Fibroblast of gingiva (primary cell): ENCODE measurements around the gene FAM110C.
"Not testable (repeated sequence)": the region's sequence is repeated elsewhere in the genome, so short reads cannot be mapped to it uniquely, and the experiment has no call there.

Experiments used
- DNase-seq: peaks from one replicate; pipeline ENCODE4 v3.0.0-alpha.2; 2011; ENCODE audit warnings: low read depth

Gene FAM110C, protein sequence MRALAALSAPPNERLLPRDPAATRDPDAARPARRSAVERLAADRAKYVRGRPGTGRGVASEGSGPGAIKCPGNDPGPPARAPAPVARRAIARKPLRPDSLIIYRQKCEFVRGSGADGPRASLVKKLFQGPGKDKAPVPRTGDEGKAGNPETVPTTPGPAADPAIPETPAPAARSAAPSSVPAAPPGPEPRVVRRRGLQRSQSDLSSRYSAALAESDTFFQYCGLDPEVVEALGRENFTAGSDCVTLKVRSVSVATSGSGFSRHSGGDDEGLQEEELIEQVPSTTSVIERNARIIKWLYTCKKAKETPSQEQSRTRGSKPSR

DNA sequence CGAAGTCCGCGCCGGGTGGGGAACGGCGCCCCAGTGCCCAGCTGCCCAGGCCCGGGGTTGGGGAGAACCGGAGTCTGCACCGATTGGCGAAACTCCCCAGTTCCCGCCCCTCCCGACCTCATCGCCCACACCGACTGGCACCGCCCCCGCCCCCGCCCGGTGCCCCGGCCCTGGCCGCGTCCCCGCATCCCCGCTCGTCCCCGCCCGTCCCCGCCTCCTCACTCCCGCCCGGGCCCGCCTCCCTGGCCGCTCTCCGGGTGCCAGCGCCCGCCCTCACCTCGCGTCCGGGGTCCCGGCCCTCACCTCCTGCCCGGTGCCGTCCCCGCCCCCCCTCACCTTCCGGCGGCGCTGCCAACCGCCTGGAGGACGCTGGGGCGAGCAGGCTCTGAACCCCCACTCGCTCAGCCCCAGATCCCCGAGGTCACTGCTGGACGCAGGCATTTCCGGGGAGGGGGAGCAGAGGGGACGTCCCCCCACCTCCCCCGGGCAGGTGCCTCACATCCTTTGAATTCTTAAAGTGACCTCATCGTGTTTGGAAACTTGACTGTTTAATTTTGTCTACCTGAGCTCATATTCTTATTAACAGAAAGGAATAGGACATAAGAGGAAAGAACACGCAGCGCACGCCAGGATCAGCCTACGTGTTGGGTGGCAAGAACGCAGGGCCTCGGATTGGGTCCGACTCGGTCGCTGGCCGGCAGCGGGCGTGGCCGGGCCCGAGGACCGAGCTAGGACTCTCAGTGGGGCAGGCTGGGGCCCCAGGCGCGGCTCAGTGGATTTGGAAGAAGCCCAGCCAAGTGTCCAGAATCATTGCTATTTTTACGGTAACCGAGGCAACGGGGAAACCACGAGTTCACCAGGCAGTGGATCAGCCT is at the start of gene FAM110C:
Gene FAM110C, minus strand, starts transcription at position 35 of the 875 bp plus-strand sequence. CDS start 120 bp downstream, outside the sequence.
- DNase-seq = no peak

DNA sequence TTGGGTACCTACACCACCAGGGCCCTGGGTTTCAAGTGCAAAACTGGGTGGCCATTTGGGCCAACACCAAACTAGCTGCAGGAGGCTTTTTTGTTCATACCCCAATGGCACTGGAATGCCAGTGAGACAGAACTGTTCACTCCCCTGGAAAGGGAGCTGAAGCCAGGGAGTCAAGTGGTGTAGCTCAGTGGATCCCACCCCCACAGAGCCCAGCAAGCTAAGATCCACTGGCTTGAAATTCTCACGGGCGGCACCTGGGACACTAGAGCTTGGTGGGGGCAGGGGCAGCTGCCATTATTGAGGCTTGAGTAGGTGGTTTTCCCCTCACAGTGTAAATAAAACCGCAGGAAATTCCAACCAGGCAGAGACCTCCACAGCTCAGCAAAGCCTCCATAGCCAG is 46.0 kb upstream of the FAM110C start:
- no peak for DNase-seq

DNA sequence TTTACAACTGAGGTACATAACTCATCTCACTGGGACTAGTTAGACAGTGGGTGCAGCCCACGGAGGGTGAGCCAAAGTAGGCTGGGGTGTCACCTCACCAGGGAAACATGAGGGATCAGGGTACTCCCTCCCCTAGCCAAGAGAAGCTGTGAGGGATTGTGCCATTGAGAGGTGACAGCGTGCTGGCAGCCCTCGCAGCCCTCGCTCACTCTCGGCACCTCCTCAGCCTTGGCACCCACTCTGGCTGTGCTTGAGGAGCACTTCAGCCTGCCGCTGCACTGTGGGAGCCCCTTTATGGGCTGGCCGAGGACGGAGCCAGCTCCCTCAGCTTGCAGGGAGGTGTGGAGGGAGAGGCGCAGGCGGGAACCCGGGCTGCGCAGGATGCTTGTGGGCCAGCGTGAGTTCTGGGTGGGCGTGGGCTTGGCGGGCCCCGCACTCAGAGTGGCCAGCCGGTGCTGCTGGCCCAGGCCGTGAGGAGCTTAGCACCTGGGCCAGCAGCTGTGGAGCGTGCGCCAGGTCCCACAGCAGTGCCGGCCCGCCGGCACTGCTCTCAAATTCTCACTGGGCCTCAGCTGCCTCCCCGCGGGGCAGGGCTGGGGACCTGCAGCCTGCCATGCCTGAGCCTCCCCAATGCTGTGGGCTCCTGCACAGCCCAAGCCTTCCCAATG is 44.5 kb upstream of the FAM110C start:
- no peak for DNase-seq

- no peak for DNase-seq
Observed at GRCh38 chr2:85761-86160, 39.5 kb upstream of the FAM110C start.

- no peak for DNase-seq
Observed at GRCh38 chr2:84121-84520, 37.8 kb upstream of the FAM110C start.

- DNase-seq = no peak
Observed at GRCh38 chr2:80971-81736, 34.8 kb upstream of the FAM110C start.

DNA sequence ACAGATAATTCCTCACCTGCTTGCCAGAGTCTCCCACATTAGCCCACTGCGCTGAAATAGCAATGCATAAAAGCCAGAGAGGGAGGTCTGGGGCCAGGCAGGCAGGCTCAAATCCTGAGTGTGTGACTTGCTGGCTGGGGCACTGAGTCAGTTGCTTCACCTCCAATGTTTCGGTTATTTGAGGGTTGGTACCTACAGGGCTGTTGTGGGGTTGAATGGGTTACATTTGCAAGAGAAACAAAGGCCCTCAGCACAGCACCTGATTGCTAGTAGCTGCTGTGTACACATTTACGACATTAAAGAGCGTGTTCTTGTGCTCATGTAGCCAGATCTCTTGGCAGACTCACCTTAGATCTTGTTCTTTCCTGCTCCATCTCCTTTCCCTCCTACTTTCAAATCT is 34.1 kb upstream of the FAM110C start:
- DNase-seq = no peak

GRCh38 chr2:71309-72035 is 25.2 kb upstream of the FAM110C start:
- no peak for DNase-seq

DNA sequence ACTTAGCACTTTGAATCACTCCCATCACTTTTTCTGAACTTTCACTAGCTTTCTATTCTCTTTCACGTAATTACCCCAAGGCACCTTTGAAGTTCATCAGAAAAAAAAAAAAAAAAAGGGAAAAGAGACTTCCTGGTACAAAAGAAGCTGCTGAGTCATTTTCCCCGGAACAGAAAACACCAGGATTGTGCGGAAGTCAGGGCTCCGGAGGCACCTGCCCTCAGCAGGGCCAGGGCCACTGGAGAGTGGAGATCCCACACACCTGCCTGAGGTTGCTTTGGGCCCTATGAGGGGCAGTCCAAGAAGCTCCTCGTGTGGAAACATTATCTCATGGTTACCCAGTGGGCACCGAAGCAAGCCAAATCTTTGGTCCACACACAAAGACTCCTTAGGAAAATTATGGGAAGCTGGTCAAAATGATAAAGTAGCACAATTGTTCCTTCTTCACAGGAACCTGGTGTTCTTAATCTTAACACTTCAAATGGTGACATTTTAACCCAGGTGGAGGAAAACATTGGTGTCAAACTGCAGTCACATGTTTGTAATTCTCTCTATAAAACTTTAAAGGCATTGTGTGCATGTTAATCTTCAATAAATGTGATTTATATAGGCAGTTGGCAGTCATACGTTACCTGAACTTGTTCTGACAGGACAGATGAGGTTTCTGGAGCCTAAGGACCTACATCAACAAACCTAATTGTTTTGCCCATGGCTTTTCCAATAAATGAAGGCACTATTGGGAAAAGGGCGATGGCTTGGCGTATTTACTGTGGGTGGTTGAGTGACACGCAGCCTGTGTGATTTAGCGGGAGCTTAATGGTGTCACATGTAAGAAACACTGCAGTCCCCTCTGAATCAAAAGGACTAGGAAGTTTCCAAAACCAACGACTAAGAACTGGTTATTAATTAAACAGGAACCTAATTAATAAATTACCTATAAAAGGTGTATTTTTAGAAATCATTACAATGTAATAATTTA is 23.4 kb upstream of the FAM110C start:
- no peak for DNase-seq

GRCh38 chr2:68637-69036 is 22.3 kb upstream of the FAM110C start:
- DNase-seq = not testable (repeated sequence)

DNA sequence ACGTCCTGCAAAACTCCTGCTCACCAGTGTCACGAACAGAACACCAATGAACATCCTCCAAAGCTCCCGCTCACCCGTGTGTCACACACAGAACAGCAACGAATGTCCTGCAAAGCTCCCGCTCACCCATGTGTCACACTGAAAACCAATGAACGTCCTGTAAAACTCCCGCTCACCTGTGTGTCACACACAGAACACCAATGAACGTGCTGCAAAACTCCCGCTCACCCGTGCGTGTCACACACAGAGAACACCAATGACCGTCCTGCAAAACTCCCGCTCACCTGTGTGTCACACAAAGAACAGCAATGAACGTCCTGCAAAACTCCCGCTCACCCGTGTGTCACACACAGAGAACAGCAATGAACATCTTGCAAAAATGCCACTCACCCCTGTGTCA is 20.5 kb upstream of the FAM110C start:
- no peak for DNase-seq

- no peak for DNase-seq
Observed at GRCh38 chr2:65121-65520, 18.8 kb upstream of the FAM110C start.

DNA sequence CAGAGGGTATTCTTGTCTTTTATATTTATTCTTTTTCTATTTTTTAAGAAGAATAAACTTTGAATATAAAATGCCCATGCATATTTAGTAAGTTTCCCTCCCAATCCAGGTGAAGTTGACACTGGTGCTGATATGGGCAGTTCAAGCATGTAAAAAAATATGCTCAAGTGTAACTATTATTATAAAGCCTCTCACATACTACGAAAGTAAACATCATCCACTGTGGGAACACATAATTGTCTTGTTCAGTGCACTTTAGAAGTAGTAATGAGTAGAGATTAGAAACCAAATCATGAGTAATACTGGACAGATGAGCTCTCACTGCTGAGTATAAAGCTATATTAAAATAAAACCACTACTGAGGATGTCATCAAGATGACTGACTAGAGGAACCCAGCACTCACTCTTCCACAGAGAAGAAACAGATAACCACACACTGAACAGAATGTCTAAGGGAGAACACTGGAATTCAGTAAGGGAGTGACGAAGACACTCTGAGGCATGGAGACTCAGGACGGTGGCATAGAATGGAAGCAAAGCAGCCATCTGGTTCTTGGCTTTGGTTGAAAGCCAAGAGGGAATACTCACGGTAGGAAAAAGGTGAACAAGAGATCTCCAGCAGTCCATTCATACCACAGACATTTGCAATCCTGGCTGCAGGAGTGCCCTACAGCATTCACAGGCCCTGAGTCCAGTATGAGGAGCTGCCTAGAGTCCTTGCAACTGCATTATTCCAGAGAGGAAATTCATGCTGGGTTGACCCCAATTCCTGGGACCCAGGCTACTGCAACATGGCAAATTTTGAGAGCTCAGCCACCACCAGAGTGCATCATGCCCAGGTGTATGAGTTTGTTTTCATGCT is 9.5 kb upstream of the FAM110C start:
- DNase-seq = no peak

DNA sequence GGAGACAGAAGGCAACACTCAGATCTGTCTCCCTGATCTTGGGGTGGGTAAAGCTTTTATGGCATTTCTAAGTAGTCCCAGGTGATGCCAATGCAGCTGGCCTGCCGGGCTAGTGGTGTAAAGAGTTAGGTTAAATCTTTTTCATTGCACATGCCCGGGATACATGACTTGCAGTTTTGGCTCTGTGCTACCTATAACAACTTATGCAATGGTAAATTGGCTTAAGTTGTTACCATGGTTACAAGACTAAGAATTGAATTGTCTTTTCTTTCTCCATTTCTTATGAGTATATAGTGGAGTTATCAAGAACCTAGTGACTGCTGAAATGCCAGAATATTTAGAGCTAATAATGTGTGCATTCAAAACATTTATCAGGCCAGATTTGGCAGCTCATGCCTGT is 5.3 kb upstream of the FAM110C start:
- no peak for DNase-seq

- no peak for DNase-seq
Observed at GRCh38 chr2:47737-48136, 1.4 kb upstream of the FAM110C start.

DNA sequence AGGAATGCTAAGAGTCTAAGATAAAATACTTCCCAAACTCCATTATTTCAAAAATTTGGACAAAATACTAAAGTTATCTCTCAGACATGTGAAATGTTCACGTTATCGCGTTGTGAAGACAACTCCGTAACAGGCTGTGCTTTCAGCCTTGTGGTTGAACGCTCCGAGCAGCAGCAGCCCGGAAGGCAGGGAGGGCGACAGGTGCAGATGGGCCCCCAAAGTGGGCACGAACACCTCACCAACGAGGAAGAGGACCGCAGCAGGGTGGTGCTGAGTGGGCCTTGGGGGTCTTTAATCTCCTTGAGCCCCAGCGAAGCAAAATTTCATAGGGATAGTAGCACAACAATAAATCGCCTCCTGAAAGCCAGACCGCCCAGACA is 1.0 kb upstream of the FAM110C start:
- DNase-seq = no peak

DNA sequence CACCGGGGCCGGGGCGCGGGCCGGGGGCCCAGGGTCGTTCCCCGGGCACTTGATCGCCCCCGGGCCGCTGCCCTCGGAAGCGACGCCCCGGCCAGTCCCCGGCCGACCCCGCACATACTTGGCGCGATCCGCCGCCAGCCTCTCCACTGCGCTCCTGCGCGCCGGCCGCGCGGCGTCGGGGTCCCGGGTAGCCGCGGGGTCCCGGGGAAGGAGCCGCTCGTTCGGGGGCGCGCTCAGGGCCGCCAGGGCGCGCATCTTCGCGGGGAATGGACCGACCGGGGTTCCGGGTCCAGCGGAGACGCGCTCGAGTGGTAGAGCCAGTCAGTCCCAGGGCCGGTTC is 204 bp downstream of the FAM110C start:
- DNase-seq = no peak

GRCh38 chr2:45342-46130 is 769 bp downstream of the FAM110C start:
- no peak for DNase-seq
